22Rv1 (cell line): ENCODE data around the gene CRY1.

Experiments
- ZFX ChIP-seq: fragments of 450-650 bp; IDR thresholded peaks from 2 replicates; pipeline ENCODE4 v1.6.1; 2017; ENCODE audit warnings: antibody characterized with exemption, borderline replicate concordance
- TF ChIP-seq, protein P1 (sequence below): fragments of 450-650 bp; IDR thresholded peaks from 2 replicates; pipeline ENCODE4 v1.5.1; 2017; ENCODE audit warnings: mild to moderate bottlenecking

DNA sequence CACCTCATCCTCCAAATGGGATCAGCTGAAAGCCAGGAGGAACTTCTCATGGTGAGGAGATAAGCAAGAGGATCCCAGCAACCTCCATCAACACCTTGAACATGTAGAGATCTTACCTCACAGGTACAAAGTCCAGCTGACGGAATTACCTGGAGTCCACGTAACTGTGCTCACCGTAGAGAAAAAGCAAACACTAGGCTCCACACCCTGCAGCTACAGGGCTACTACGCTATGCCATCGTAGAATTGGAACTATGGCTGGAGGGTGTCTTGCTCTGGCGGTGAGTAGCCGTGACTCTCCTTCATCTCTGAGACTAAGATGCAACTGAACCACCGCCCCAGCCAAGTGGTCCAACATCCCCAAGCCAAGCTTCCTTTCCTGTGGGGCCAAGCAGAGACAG is 50.5 kb downstream of the CRY1 start:
- TF ChIP-seq, protein P1, sequence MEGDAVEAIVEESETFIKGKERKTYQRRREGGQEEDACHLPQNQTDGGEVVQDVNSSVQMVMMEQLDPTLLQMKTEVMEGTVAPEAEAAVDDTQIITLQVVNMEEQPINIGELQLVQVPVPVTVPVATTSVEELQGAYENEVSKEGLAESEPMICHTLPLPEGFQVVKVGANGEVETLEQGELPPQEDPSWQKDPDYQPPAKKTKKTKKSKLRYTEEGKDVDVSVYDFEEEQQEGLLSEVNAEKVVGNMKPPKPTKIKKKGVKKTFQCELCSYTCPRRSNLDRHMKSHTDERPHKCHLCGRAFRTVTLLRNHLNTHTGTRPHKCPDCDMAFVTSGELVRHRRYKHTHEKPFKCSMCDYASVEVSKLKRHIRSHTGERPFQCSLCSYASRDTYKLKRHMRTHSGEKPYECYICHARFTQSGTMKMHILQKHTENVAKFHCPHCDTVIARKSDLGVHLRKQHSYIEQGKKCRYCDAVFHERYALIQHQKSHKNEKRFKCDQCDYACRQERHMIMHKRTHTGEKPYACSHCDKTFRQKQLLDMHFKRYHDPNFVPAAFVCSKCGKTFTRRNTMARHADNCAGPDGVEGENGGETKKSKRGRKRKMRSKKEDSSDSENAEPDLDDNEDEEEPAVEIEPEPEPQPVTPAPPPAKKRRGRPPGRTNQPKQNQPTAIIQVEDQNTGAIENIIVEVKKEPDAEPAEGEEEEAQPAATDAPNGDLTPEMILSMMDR, result no peak
- no peak for TF ChIP-seq ZFX
